CD4-positive, alpha-beta T cell treated with Interleukin-6 for 4 hours (primary cell): Measurements from ENCODE around the gene TOGARAM1.

ENCODE experiments used
- DNase-seq: peaks from one replicate; pipeline ENCODE4 v3.0.0-alpha.2; 2020; ENCODE audit warnings: mixed read lengths

The TOGARAM1 gene

GRCh38 chr14:44963044-44963528 lies 1.1 kb downstream of the TOGARAM1 start:
- no peak for DNase-seq

DNA sequence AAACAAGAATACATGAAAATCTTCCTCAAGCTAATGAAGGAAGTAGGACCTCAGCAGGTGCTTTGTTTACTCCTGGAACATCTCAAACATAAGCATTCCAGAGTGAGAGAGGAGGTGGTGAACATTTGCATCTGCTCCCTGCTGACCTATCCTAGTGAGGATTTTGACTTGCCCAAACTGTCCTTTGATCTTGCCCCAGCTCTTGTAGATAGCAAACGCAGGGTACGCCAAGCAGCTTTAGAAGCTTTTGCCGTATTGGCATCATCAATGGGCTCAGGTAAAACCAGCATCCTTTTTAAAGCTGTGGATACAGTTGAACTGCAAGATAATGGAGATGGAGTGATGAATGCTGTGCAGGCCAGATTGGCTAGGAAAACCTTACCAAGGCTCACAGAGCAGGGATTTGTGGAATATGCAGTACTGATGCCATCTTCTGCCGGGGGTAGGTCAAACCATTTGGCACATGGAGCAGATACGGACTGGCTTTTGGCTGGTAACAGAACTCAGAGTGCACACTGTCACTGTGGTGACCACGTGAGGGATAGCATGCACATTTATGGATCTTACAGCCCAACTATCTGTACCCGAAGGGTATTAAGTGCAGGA lies 1.9 kb downstream of the TOGARAM1 start:
- DNase-seq, result peak; percentile 1

DNA sequence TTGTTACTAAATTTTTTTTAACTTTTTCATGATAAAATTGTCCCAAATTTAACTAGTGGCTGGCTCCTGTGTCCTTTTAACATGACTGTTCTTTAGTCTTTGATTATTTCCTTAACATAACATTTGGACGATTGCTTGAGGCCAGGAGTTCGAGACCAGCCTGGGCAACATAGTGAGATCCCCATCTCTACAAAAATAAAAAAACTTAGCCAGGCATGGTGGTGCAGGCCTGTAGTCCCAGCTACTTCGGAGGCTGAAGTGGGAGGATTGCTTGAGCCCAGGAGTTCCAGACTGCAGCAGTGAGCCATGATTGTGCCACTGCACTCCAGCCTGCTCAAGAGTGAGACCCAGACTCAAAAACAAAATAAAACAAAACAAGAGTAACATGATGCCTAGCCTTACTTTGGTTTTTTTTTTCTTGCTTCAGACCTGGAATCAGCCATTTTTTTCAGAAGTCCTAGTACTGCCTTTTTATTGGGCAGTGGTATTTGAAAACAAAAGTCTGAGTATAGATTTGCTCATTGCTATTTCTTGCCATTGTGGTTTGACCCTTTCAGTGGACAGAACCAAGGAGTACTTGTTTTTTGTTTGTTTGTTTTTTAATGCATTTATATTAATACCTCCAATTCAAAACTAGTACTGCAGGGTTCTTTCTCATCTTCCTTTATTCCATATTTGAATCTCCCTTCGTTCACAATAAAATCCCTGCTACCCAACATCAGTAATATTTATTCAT lies 4.8 kb downstream of the TOGARAM1 start:
- no peak for DNase-seq

DNA sequence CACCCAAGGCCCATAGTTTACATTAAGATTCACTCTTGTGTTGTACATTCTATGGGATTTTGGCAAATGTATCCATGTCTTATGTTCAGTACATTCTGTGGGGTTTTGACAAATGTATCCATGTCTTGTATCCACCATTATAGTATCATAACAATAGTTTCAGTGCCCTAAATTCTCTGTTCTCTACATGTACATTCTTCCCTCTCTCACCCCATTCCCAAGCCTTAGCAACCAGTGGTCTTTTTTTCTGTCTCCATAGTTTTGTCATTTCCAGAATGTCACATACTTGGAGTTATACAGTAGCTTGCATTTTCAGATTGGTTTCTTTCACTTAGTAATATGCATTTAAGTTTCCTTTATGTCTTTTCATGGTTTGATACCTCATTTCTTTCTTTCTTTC lies 6.7 kb downstream of the TOGARAM1 start:
- DNase-seq, result no peak

GRCh38 chr14:44970907-44971306 lies 8.9 kb downstream of the TOGARAM1 start:
- DNase-seq, result no peak

- no peak for DNase-seq
Measured at GRCh38 chr14:44971459-44971858, 9.5 kb downstream of the TOGARAM1 start.

DNA sequence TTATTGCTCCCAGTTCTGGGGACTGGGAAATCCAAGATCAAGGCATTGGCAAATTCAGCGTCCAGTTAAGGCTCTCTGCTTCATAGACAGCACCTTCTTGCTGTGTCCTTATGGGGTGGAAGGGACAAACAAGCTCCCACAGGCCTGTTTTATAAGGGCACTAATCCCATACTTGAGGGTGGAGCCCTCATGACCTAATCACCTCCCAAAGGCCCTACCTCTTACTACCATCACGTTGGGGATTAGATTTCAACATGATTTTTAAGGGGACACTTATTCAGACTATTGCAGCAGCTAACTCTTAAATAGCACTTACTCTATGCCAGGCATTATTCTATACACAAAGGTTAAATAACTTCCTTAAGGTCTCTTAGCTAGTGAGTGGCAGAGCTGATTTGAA lies 17.3 kb downstream of the TOGARAM1 start:
- DNase-seq, result no peak

DNA sequence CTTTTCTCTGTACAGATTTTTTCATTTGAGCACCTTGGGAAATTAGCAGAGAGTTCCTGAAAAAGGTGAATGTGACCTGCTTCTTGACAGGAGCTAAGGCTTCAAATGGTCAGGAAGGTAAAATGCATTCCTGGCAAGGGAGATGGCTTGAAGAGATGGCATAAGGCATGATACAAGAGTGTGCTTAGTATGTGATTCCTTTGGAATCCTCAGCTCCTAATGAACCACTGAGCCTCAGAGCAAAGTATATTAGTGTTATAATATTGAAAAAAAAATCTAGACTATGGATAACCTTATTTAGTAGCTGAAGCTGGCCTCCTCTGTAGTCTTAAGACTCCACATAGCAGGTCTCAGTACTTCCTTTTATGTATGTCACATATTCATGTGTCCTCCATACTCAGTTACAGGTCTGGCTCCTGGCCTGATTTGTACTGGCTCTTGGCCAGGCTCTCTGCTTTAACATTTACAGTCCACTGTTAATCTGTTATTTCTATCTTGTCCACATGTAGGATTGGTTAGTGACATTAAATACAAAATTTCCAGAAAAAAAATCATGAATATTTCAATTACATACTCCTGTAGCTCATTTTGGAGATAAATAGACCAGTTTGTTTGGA lies 17.9 kb downstream of the TOGARAM1 start:
- no peak for DNase-seq

- no peak for DNase-seq
Measured at GRCh38 chr14:44981198-44981597, 19.2 kb downstream of the TOGARAM1 start.

GRCh38 chr14:44982594-44982993 lies 20.6 kb downstream of the TOGARAM1 start:
- DNase-seq, result no peak

DNA sequence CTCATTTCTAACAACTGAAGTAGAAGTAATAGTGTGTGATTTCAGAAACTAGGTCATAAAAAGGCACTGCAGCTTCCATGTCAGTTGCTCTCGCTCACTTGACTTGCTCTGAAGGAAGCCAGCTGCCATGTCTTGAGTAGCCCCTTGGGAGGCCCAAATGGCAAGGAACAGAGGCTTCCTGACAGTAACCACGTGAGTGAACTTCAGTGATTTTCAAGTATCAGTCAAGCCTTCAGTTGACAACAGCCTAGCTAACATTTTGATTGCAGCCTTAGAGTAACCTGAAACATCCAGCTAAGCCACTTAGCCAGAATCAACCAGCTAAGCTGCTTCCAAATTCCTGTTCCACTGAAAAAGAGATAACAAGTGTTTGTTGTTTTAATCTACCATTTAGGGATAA lies 26.7 kb downstream of the TOGARAM1 start:
- no peak for DNase-seq

GRCh38 chr14:44989497-44990440 lies 27.8 kb downstream of the TOGARAM1 start:
- no peak for DNase-seq

GRCh38 chr14:44990533-44990932 lies 28.5 kb downstream of the TOGARAM1 start:
- no peak for DNase-seq

DNA sequence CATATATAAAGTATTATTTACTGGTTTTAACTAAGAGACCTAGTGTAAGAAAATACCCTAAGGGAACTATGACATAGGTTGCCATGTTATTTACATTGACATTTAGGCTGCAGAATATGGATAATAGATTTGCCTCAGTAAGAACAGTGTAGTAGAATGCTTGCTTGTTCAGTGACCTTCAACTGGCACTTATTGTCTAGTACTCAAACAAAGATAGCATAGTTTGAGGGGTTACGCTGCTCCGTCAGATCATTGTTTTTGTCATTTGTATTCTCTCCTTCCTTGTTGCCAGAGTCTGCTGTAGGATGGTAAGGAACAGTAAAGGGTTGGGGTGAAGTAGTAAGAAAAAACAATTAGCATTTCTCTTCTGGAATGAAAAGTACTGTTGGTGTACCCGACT lies 33.2 kb downstream of the TOGARAM1 start:
- no peak for DNase-seq

GRCh38 chr14:44995770-44996294 lies 33.8 kb downstream of the TOGARAM1 start:
- no peak for DNase-seq

DNA sequence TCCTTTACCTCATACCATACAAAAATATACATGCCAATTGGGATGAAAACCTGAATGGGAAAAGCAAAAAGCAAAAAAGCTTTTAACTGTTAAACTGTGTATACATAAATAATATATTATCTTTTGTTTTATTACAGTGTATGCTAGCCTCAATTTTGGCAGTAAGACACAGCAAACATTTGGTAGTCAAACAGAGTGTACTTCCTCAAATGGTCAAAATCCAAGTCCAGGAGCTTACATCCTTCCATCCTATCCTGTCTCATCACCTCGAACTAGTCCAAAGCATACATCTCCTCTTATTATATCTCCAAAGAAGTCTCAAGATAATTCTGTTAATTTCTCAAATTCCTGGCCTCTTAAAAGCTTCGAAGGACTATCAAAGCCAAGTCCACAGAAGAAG lies 41.9 kb downstream of the TOGARAM1 start:
- DNase-seq, result no peak

DNA sequence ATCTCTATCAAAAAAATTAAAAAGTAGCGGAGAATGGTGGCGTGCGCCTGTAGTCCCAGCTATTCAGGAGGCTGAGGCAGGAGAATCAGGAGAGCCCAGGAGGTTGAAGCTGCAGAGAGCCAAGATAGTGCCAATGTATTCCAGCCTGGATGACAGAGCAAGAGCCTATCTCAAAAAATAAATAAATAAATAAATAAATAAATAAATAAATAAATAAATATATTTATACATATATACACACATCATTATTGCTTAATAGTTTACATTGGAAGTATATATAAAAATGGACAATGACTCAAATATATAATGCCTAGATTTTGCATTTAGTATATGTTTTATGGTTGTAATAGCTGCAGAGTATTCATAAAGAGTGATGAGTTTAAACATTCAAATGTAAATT lies 53.1 kb downstream of the TOGARAM1 start:
- DNase-seq, result no peak

GRCh38 chr14:45028107-45028626 lies 66.2 kb downstream of the TOGARAM1 start:
- DNase-seq, result no peak

DNA sequence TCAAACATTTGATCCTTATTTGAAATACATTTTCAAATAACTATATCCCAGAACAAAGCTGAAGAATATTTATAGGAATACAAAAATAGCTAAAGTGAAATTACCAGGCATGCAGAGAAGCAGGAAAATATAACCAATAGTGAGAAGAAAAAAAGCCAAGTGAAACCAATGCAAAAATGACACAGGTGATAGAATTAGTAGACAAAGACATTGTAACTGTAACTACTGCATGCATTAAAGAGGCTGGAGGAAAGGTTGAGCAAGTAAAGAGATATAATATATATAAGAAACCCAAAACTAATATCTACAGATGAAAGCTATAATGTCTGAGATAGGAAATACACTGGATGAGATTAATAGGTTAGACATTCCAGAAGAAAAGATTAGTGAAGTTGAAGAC lies 72.7 kb downstream of the TOGARAM1 start:
- DNase-seq, result no peak

GRCh38 chr14:45038256-45038655 lies 76.3 kb downstream of the TOGARAM1 start:
- no peak for DNase-seq

GRCh38 chr14:45038865-45039264 lies 76.9 kb downstream of the TOGARAM1 start:
- DNase-seq, result no peak

- no peak for DNase-seq
Measured at GRCh38 chr14:45039390-45039789, 77.4 kb downstream of the TOGARAM1 start.

- no peak for DNase-seq
Measured at GRCh38 chr14:45041641-45042040, 79.7 kb downstream of the TOGARAM1 start.
